Prostate gland (tissue), 2 donors: ENCODE data around the gene HMCES. TPM values are rescaled to one million over a fixed set of nuclear protein-coding genes. Genes with fewer than 3 reads are reported as not detected.
"Not testable (repeated sequence)": the region's sequence is repeated elsewhere in the genome, so short reads cannot be mapped to it uniquely, and the experiment has no call there.

Experiments
- DNase-seq: peaks from one replicate; pipeline ENCODE4 v3.0.0-alpha.2; 2019; ENCODE audit warnings: low spot score
- H3K27ac ChIP-seq, 2 donors: fragments of 200-600 bp; sonication (generic); 2 replicates each; pipeline ENCODE4 v1.5.1; 2017 to 2019
- H3K27me3 ChIP-seq: fragments of 200-600 bp; sonication (generic); replicated peaks from 2 replicates; pipeline ENCODE4 v1.5.1; 2019; ENCODE audit not compliant: insufficient read depth
- H3K36me3 ChIP-seq, 2 donors: fragments of 200-600 bp; sonication (generic); 1 replicate in 1 of 2; 2 replicates in 1 of 2; pipeline versions ENCODE4 v1.5.1 to v1.8.1; 2017 to 2019
- H3K4me1 ChIP-seq: fragments of 200-600 bp; sonication (generic); replicated peaks from 2 replicates; pipeline ENCODE4 v1.5.1; 2019
- H3K4me3 ChIP-seq, 2 donors: fragments of 200-600 bp; sonication (generic); 2 replicates each; pipeline ENCODE4 v1.5.1; 2017 to 2019
- H3K9me3 ChIP-seq: fragments of 200-600 bp; sonication (generic); 2 replicates; pipeline ENCODE4 v1.5.1; 2017
- POLR2A ChIP-seq: fragments of 450-650 bp; IDR thresholded peaks from one replicate; pipeline ENCODE4 v1.6.1; 2016; ENCODE audit warnings: antibody characterized with exemption, mild to moderate bottlenecking
- POLR2AphosphoS5 ChIP-seq: sonication (generic); formaldehyde crosslinking; IDR thresholded peaks from one replicate; pipeline ENCODE4 v1.6.1; 2017; ENCODE audit warnings: antibody characterized with exemption
- WGBS: methylation state at CpG from one replicate; pipeline ENCODE4 v1.1.5; 2018; 5-methylcytosine and 5-hydroxymethylcytosine counted together
- intact Hi-C: fragments of 100-400 bp; cut with DNase I; formaldehyde crosslinking; loops from one replicate; pipeline ENCODE4 v1.14.2; 2022
- total RNA-seq, 2 donors: library from RNA; depleted of rRNA; stranded (reverse); fragments of >200 nt; gene quantifications; one replicate each; pipeline ENCODE4 v1.1.0, GENCODE V29; 2016
- TF ChIP-seq, protein P1 (sequence below), 4 experiments: fragments of 200-600 bp in 2 of 4; fragments of 450-650 bp in 2 of 4; sonication (generic) in 2 of 4; IDR thresholded peaks; 1 replicate in 3 of 4; 2 replicates in 1 of 4; pipeline ENCODE4 v1.5.1; 2016 to 2019; ENCODE audit warnings: antibody characterized with exemption in 4 of 4, mild to moderate bottlenecking in 2 of 4, moderate library complexity in 2 of 4

Gene HMCES
- total RNA-seq, 2 donors from 2014 or later, result 29.1 to 34.9 TPM

DNA sequence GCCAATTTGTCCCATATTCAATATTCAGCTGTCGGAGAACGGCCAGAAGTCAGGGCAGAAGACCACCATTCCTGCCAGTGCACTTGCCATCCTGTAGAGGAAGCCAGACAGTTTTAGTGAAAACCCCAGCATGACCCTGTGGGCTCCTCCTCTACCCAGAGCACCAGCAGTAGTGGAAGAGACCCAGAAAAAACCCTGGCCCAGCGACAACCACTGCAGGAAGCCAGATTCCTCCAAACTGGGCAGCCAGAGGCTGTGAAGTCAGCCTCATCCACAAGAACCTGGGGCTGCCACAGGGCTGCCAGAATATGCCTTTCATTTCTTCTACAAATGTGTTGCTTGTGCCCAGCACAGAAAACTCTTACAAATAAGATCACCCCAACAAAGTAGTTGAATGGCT is 67.3 kb downstream of the HMCES start:
- TF ChIP-seq, protein P1, sequence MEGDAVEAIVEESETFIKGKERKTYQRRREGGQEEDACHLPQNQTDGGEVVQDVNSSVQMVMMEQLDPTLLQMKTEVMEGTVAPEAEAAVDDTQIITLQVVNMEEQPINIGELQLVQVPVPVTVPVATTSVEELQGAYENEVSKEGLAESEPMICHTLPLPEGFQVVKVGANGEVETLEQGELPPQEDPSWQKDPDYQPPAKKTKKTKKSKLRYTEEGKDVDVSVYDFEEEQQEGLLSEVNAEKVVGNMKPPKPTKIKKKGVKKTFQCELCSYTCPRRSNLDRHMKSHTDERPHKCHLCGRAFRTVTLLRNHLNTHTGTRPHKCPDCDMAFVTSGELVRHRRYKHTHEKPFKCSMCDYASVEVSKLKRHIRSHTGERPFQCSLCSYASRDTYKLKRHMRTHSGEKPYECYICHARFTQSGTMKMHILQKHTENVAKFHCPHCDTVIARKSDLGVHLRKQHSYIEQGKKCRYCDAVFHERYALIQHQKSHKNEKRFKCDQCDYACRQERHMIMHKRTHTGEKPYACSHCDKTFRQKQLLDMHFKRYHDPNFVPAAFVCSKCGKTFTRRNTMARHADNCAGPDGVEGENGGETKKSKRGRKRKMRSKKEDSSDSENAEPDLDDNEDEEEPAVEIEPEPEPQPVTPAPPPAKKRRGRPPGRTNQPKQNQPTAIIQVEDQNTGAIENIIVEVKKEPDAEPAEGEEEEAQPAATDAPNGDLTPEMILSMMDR (IDR thresholded peaks at IDR 0.05), result no peak
- TF ChIP-seq POLR2A (no peak), POLR2AphosphoS5 (no peak)
- DNase-seq, result no peak

DNA sequence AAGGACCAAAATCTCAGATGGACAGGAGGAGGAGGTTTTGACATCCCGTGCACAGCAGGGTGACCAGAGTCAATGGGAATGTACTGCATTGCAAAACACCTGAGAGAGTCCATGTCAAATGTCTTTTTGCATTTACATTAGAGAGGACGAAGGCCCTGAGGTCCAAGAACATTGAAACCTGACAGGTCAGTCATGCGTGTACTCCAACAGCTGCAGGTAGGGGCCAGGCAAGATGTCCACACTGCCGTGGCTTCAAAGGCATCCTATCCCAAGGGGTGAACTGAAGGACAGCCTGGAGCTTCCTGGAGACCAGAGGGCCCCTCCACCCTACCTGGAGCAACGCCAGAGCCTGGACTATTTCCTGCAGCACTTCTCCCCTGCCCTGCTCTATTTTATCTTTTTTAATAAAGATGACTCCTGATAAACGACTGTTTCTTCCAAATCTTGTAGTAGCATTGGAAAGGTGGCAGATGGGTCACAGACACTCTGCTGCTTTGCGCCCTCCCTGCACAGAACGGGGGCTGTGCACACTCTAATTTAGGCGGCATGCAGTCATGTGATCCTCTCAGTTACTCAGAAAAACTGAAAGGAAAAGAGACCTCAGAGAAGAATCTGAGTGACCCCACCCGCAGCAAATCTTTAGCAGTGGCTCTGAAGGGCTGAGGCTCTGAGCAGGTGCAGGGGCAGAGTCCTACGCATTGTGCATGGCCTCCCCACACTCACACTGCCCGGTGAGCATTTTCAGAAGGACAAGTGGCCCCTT is 68.2 kb downstream of the HMCES start:
- Histone ChIP-seq H3K27me3 (no peaks in the 10 kb centered on the region), H3K4me1 (peaks cover 5% of the 10 kb centered on the region), H3K36me3 (no peaks in the 10 kb centered on the region), H3K9me3 (no peaks in the 10 kb centered on the region), H3K27ac (no peak overlapping the region), H3K4me3 (no peak overlapping the region)
- TF ChIP-seq, protein P1 (IDR thresholded peaks at IDR 0.05), result no peak
- TF ChIP-seq POLR2AphosphoS5 (no peak), POLR2A (no peak)
- WGBS, result 47% methylated on average over 12 of the region's 12 CpGs
- no peak for DNase-seq
- intact Hi-C loops, result no loop called here

More for the DNA sequence above, 67.3 kb downstream of the HMCES start:
- H3K4me1 ChIP-seq, result peaks cover 5% of the 10 kb centered on the region
- no peak overlapping the region for H3K27ac ChIP-seq
- no peaks in the 10 kb centered on the region for H3K9me3 ChIP-seq
- no peak overlapping the region for H3K4me3 ChIP-seq
- WGBS, result 85% methylated on average over 3 of the region's 3 CpGs
- intact Hi-C loops, result no loop called here
- H3K27me3 ChIP-seq, result no peaks in the 10 kb centered on the region
- no peaks in the 10 kb centered on the region for H3K36me3 ChIP-seq

DNA sequence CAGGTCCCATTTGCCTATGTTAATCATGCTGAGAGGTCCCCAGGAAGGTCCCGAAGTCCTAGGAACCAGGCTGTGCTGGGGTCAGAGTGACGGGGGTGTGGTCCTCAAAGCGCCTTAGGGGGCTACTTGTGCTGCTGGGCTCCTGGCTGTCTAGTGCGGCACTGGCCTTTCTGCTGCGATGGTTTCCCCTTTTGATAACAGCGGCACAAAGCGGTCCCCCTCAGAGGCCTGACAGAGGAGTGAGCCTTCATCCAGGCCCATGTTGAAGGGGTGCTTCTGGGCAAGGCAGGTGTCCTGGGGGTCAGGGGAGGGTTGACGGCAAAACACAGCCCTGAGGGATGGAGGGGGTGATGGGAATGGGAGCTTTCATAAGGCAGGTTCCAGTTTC is 68.8 kb downstream of the HMCES start:
- TF ChIP-seq, protein P1 (IDR thresholded peaks at IDR 0.05), result no peak
- no peak for TF ChIP-seq POLR2A
- no peak for TF ChIP-seq POLR2AphosphoS5
- Histone ChIP-seq H3K27ac (no peak overlapping the region), H3K4me1 (peaks cover 5% of the 10 kb centered on the region), H3K36me3 (no peaks in the 10 kb centered on the region), H3K9me3 (no peaks in the 10 kb centered on the region), H3K27me3 (no peaks in the 10 kb centered on the region), H3K4me3 (no peak overlapping the region)
- intact Hi-C loops, result no loop called here
- DNase-seq, result no peak
- WGBS, result 92% methylated on average over 8 of the region's 8 CpGs

DNA sequence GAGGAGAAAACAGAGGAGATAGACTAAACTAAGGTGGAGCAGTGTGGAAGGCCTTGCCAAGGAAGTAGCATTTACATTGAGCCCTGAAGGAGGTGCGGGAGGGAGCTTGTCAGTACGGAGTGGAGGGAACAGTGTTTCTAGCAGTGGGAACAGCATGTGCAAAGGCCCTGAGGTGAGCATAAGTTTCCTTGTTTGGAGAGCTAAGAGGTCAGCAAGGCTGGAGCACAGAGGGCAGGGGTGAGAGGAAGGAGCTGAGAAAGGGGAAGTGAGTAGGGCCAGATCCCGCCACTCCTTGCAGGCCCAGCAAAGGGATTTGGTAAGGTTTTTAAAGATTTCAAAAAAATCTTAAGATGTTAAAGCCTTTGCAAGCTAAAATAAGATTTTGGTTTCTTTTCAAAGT is 70.1 kb downstream of the HMCES start:
- intact Hi-C loops, result no loop called here
- Histone ChIP-seq H3K27me3 (no peaks in the 10 kb centered on the region), H3K4me3 (no peak overlapping the region), H3K27ac (no peak overlapping the region), H3K4me1 (peaks cover 5% of the 10 kb centered on the region), H3K9me3 (no peaks in the 10 kb centered on the region), H3K36me3 (no peaks in the 10 kb centered on the region)
- 97% methylated on average over 3 of the region's 3 CpGs for WGBS
- DNase-seq, result no peak
- TF ChIP-seq POLR2A (no peak), POLR2AphosphoS5 (no peak)
- TF ChIP-seq, protein P1 (IDR thresholded peaks at IDR 0.05), result no peak

DNA sequence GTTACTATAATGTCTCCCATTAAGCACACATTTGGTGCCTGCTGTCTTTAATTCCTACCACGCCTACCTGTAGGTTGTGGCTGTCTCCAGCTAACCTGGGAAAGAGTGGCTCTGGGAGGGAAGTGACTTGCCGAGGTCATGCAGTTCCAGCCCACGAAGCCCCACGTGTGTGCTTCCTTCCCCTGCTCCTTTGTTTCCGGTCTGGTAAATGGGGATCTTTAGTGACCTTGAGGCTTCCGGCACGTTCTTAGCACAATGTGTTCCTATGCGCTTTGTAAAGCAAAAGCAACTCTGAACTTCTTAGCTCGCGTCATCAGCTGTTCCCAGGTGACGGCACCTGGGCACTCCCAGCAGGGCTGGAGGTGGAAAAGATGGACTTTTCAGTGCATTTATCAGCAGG is 70.5 kb downstream of the HMCES start:
- H3K4me3 ChIP-seq, DNase-seq, H3K9me3 ChIP-seq, intact Hi-C loops, H3K36me3 ChIP-seq, H3K4me1 ChIP-seq, H3K27ac ChIP-seq, H3K27me3 ChIP-seq: not testable (repeated sequence)
- WGBS, result 84% methylated on average over 11 of the region's 11 CpGs
